Heart left ventricle (tissue), 16 donors: ENCODE measurements around the gene CDK1. TPM values are rescaled to one million over a fixed set of nuclear protein-coding genes. Genes with fewer than 3 reads are reported as not detected.

Source experiments
- ATAC-seq, 4 donors: fragments of 200-7000 bp; cut with Tn5 transposase; one replicate each; pipeline ENCODE4 v1.9.1; 2020 to 2022; ENCODE audit warnings: moderate library complexity in 4 of 4, mild to moderate bottlenecking in 3 of 4, moderate number of reproducible peaks in 1 of 4
- DNase-seq, 5 donors: peaks; one replicate each; pipeline ENCODE4 v3.0.0-alpha.2; 2020
- H3K27ac ChIP-seq, 12 donors: fragments of 200-600 bp; sonication (generic) in 4 of 12; one replicate each; pipeline versions ENCODE4 v1.5.0 to v1.8.0; 2016 to 2022; ENCODE audit warnings: mild to moderate bottlenecking in 2 of 12
- H3K27me3 ChIP-seq, 9 donors: fragments of 200-600 bp; sonication (generic) in 2 of 9; one replicate each; pipeline versions ENCODE4 v1.5.1 to v1.8.0; 2016 to 2022; ENCODE audit warnings: mild to moderate bottlenecking in 3 of 9
- H3K36me3 ChIP-seq, 9 donors: fragments of 200-600 bp; sonication (generic) in 2 of 9; one replicate each; pipeline versions ENCODE4 v1.5.0 to v1.8.0; 2018 to 2022; ENCODE audit warnings: mild to moderate bottlenecking in 2 of 9
- H3K4me1 ChIP-seq, 12 donors: fragments of 200-600 bp; sonication (generic) in 4 of 12; one replicate each; pipeline versions ENCODE4 v1.5.0 to v1.8.0; 2016 to 2022; ENCODE audit warnings: mild to moderate bottlenecking in 3 of 12
- H3K4me3 ChIP-seq, 12 donors: fragments of 200-600 bp; sonication (generic) in 4 of 12; one replicate each; pipeline versions ENCODE4 v1.5.0 to v1.8.0; 2017 to 2022; ENCODE audit warnings: mild to moderate bottlenecking in 9 of 12, moderate library complexity in 4 of 12
- H3K9me3 ChIP-seq, 12 donors: fragments of 200-600 bp; sonication (generic) in 4 of 12; one replicate each; pipeline versions ENCODE4 v1.5.0 to v1.8.0; 2016 to 2022; ENCODE audit warnings: mild to moderate bottlenecking in 1 of 12
- POLR2A ChIP-seq, 2 donors: fragments of 450-650 bp; IDR thresholded peaks; one replicate each; pipeline ENCODE4 v1.6.1; 2017; ENCODE audit warnings: antibody characterized with exemption in 2 of 2, mild to moderate bottlenecking in 2 of 2, moderate library complexity in 2 of 2
- WGBS, 4 donors: extraction: QIAGEN DNeasy Blood & Tissue Kit in 2 of 4; methylation state at CpG; one replicate each; pipeline versions ENCODE4 v1.1.5 to v1.1.7; 2013 to 2018; 5-methylcytosine and 5-hydroxymethylcytosine counted together
- intact Hi-C, 10 donors: fragments of 100-400 bp; cut with DNase I; formaldehyde crosslinking; loops; one replicate each; pipeline versions ENCODE4 v1.11.1 to v1.14.2; 2022
- polyA plus RNA-seq, 2 donors: library from polyadenylated mRNA; stranded (reverse); fragments of 200-250 nt; gene quantifications; one replicate each; pipeline ENCODE4 v1.2.3, GENCODE V29; 2013
- total RNA-seq, 9 donors: library from RNA; depleted of rRNA in 2 of 9; stranded (reverse); fragments of >200 nt in 2 of 9; fragmentation: NEBNext Ultra II Directional in 3 of 9; extraction: Animal tissue kit (Norgen Biotek cat#: 25700) in 3 of 9; gene quantifications; one replicate each; pipeline versions ENCODE4 v1.1.0 to v1.2.4, GENCODE V29; 2016 to 2023
- TF ChIP-seq, protein P1 (sequence below), 12 donors: fragments of 200-600 bp; sonication (generic) in 4 of 12; IDR thresholded peaks; one replicate each; pipeline versions ENCODE4 v1.5.0 to v1.8.0; 2018 to 2022; ENCODE audit warnings: antibody characterized with exemption in 12 of 12, mild to moderate bottlenecking in 5 of 12
- donor health status: ischemic (EF 13 %, LVEDD 7.1; RV severe dilation, severe dysfunction).
- donor health status: healthy with polysubstance abuse.
- donor health status: DM: no; HTN: yes; CAD: no.
- donor health status: DM: no; HTN: no; CAD: no.
- donor health status: ischemic (EF 25% LVEDD 6.9; RV normal size, moderate dysfunction).
- donor health status: ischemic (EF 25% LVEDD 5.7; RV mildly dilated, moderate dysfunction).
- donor health status: healthy.
- donor health status: DM: yes; HTN: yes; CAD: no.
- donor health status: ischemic (EF 35%, LVEDD 5.7; RV mildly dilated, moderate dysfunction).
- donor health status: nonischemic (EF 11% LVEDD 7.7; RV severe dilation, severe dysfunction).
- donor health status: DM: yes; HTN: yes; CAD: no.
- donor health status: PGD.
- donor health status: ischemic (EF 29% LVEDD 5.4; RV normal size, mild dysfunction).
- donor health status: nonischemic (EF 23%, LVEDD 6.1; RV moderate dilation, normal function).

Gene CDK1
- total and polyA plus RNA-seq, 11 donors, result 0.44 to 13.8 (median 0.99) TPM; not detected in 1

DNA sequence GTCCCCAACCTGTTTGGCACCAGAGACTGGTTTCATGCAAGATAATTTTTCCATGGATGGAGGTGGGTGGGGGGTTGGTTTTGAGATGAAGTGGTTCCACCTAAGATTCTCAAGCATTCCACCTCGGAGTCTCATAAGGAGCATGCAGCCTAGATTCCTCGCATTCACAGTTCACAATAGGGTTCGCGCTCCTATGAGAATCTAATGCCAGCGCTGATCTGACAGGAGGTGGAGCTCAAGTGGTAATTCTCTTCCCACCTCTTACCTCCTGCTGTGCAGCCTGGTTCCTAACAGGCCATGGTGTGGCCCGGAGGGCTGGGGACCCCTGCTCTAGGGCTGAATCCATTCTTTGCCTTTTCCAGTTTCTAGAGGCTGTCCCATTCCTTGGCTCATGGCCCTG, 19.1 kb upstream of the CDK1 start:
- ATAC-seq (no peak), DNase-seq (no peak)
- Histone ChIP-seq H3K36me3 (no peaks in the 10 kb centered on the region), H3K4me3 (no peak overlapping the region), H3K9me3 (no peaks in the 10 kb centered on the region), H3K27me3 (peaks cover 0 to 23% (median 0%) of the 10 kb centered on the region in 9 donors), H3K27ac (no peak overlapping the region), H3K4me1 (no peaks in the 10 kb centered on the region)
- 80 to 90% (median 83%) methylated on average over 6 of the region's 6 CpGs for WGBS, 4 donors
- intact Hi-C loops, result no loop called here
- TF ChIP-seq POLR2A (IDR thresholded peaks at IDR 0.05), result no peak
- TF ChIP-seq, protein P1, sequence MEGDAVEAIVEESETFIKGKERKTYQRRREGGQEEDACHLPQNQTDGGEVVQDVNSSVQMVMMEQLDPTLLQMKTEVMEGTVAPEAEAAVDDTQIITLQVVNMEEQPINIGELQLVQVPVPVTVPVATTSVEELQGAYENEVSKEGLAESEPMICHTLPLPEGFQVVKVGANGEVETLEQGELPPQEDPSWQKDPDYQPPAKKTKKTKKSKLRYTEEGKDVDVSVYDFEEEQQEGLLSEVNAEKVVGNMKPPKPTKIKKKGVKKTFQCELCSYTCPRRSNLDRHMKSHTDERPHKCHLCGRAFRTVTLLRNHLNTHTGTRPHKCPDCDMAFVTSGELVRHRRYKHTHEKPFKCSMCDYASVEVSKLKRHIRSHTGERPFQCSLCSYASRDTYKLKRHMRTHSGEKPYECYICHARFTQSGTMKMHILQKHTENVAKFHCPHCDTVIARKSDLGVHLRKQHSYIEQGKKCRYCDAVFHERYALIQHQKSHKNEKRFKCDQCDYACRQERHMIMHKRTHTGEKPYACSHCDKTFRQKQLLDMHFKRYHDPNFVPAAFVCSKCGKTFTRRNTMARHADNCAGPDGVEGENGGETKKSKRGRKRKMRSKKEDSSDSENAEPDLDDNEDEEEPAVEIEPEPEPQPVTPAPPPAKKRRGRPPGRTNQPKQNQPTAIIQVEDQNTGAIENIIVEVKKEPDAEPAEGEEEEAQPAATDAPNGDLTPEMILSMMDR (IDR thresholded peaks at IDR 0.05), result no peak

DNA sequence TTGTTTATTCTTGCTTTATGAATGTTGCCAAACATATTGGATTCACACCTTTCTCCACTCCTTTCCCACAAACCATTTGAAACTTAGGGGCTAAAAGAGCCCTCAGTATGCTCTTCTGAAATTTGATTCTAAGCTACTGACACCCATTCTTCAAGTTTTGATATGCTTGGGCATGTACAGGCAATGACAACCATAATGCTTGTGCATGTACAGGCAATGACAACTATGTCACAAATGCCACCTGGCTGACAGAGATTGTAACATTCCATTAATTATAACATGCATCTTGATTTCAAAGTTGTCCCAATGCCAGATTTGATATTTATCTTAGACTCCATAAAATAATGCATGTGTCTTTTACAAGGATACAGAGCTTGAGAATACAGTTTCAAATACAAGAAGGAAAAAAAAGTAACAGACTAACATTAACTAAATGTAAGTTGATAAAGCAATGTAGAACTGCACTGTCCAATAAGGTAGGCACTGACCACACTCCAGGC, 17.5 kb upstream of the CDK1 start:
- TF ChIP-seq POLR2A (IDR thresholded peaks at IDR 0.05), result no peak
- TF ChIP-seq, protein P1 (IDR thresholded peaks at IDR 0.05), result no peak
- intact Hi-C loops, result no loop called here
- ATAC-seq (no peak), DNase-seq (no peak)
- no peaks in the 10 kb centered on the region for H3K36me3 ChIP-seq
- no peak overlapping the region for H3K4me3 ChIP-seq
- no peaks in the 10 kb centered on the region for H3K4me1 ChIP-seq
- no peaks in the 10 kb centered on the region for H3K9me3 ChIP-seq
- no peak overlapping the region for H3K27ac ChIP-seq
- H3K27me3 ChIP-seq, result peaks cover 0 to 23% (median 0%) of the 10 kb centered on the region in 9 donors

DNA sequence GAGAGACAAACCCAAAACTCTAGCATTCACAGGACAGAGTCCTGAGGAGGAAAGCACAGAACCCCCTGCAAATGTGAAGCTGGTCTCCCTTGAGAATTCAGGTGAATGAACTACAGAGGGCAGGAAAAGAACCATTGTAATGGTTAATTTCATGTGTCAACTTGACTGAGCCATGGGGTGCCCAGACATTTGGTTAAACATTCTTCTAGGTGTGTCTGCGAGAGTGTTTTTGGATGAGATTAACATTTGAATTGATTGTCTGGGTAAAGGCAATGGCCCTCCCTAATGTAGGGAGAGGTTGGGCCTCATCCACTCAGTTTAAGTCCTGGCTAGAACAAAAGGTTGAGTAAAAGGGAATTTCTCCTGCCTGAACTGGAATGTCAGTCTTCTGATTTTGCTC, 15.7 kb upstream of the CDK1 start:
- peaks cover 0 to 10% (median 0%) of the 10 kb centered on the region in 9 donors for H3K27me3 ChIP-seq
- 88 to 97% (median 89%) methylated on average over 1 of the region's 1 CpG for WGBS, 4 donors
- no peaks in the 10 kb centered on the region for H3K36me3 ChIP-seq
- intact Hi-C loops, result no loop called here
- DNase-seq (no peak), ATAC-seq (no peak)
- no peak overlapping the region for H3K4me3 ChIP-seq
- TF ChIP-seq, protein P1 (IDR thresholded peaks at IDR 0.05), result no peak
- no peak for TF ChIP-seq POLR2A (IDR thresholded peaks at IDR 0.05)
- H3K4me1 ChIP-seq, result no peaks in the 10 kb centered on the region
- no peaks in the 10 kb centered on the region for H3K9me3 ChIP-seq
- no peak overlapping the region for H3K27ac ChIP-seq

DNA sequence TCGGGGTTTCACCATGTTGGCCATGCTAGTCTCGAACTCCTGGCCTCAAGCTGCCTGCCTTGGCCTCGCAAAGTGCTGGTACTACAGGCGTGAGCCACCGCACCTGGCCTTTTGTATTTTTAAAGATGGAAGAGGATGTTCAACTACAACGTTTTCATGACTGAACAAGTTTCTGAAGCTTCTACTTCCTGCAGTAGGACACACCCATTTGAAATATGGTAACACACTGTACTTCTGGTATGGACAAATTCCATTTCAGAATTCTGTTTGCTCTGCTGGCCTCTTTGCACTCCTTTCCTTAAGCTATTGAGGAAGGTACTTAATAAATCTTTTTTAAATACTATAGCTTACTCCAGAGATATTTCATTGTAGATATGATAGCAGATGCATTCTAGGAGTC, 10.9 kb upstream of the CDK1 start:
- DNase-seq, result no peak
- no peak for ATAC-seq
- Histone ChIP-seq H3K27me3 (no peaks in the 10 kb centered on the region), H3K27ac (no peak overlapping the region), H3K4me3 (no peak overlapping the region), H3K9me3 (no peaks in the 10 kb centered on the region), H3K4me1 (no peaks in the 10 kb centered on the region), H3K36me3 (no peaks in the 10 kb centered on the region)
- 84 to 87% (median 85%) methylated on average over 6 of the region's 6 CpGs for WGBS, 4 donors
- intact Hi-C loops, result no loop called here
- TF ChIP-seq POLR2A (IDR thresholded peaks at IDR 0.05), result no peak
- TF ChIP-seq, protein P1 (IDR thresholded peaks at IDR 0.05), result no peak
